DND-41 (cell line): ENCODE results near the gene EGFL7.
A peak's percentile ranks its signal among the peaks of the same experiment; 100 is the strongest.

Experiments
- ATAC-seq: fragments of 200-7000 bp; cut with Tn5 transposase; 3 replicates; pipeline ENCODE4 v1.9.1; 2021; ENCODE audit warnings: low read depth; ENCODE audit not compliant: insufficient read depth
- DNase-seq: peaks from one replicate; pipeline ENCODE4 v3.0.0-alpha.2; 2020
- H2AFZ ChIP-seq: 2 replicates; pipeline ENCODE4 v1.6.0; 2012; ENCODE audit warnings: low read depth, low read length
- H3K27ac ChIP-seq: 2 replicates; pipeline ENCODE4 v1.5.1; 2012; ENCODE audit warnings: low read length, inconsistent platforms
- H3K27me3 ChIP-seq: fragments of 200-600 bp; sonication (generic); 2 replicates; pipeline ENCODE4 v1.6.0; 2012; ENCODE audit warnings: low read length, mild to moderate bottlenecking, inconsistent platforms; ENCODE audit not compliant: insufficient read depth, poor library complexity
- H3K36me3 ChIP-seq: 2 replicates; pipeline ENCODE4 v1.5.1; 2012; ENCODE audit warnings: low read length, inconsistent platforms; ENCODE audit not compliant: insufficient read depth
- H3K4me1 ChIP-seq: 2 replicates; pipeline ENCODE4 v1.5.1; 2012; ENCODE audit warnings: mild to moderate bottlenecking, low read length; ENCODE audit not compliant: insufficient read depth
- H3K4me2 ChIP-seq: 2 replicates; pipeline ENCODE4 v1.6.0; 2012; ENCODE audit warnings: mild to moderate bottlenecking, moderate library complexity, low read length, inconsistent platforms; ENCODE audit not compliant: insufficient read depth
- H3K4me3 ChIP-seq, 2 experiments: fragments of 200-600 bp in 1 of 2; shearing (Covaris generic) in 1 of 2; 2 replicates each; pipeline ENCODE4 v1.5.1; 2012 to 2016; ENCODE audit warnings: inconsistent platforms in 2 of 2, low read length in 2 of 2, mild to moderate bottlenecking in 2 of 2, low read depth in 1 of 2, moderate library complexity in 1 of 2
- H3K79me2 ChIP-seq: 2 replicates; pipeline ENCODE4 v1.6.0; 2012; ENCODE audit warnings: low read length, inconsistent platforms; ENCODE audit not compliant: insufficient read depth
- H3K9ac ChIP-seq: 2 replicates; pipeline ENCODE4 v1.6.0; 2012; ENCODE audit warnings: low read depth, mild to moderate bottlenecking, inconsistent platforms, low read length, moderate library complexity
- H3K9me3 ChIP-seq: 2 replicates; pipeline ENCODE4 v1.5.1; 2012; ENCODE audit warnings: low read length, moderate library complexity, mild to moderate bottlenecking, inconsistent platforms; ENCODE audit not compliant: insufficient read depth, severe bottlenecking
- H4K20me1 ChIP-seq: 2 replicates; pipeline ENCODE4 v1.6.0; 2012; ENCODE audit warnings: low read length; ENCODE audit not compliant: insufficient read depth
- CTCF ChIP-seq: IDR thresholded peaks from 2 replicates; pipeline ENCODE4 v1.5.1; 2012; ENCODE audit warnings: borderline replicate concordance, low read length, moderate library complexity, mild to moderate bottlenecking; ENCODE audit not compliant: poor library complexity, severe bottlenecking; ENCODE audit errors: extremely low read depth
- EZH2 ChIP-seq: IDR thresholded peaks from 3 replicates; pipeline ENCODE4 v1.6.1; 2012; ENCODE audit warnings: borderline replicate concordance, low read depth, mild to moderate bottlenecking, moderate library complexity, low read length, inconsistent platforms; ENCODE audit not compliant: severe bottlenecking

EGFL7 gene

GRCh38 chr9:136619742-136620440, 42.8 kb upstream of the EGFL7 start:
- TF ChIP-seq EZH2 (no peak), CTCF (no peak)
- peak overlapping the region; percentile 62; the same call in 1 of the 2 replicates for H3K9ac ChIP-seq

GRCh38 chr9:136620441-136621018, 42.2 kb upstream of the EGFL7 start:
- Histone ChIP-seq H2AFZ (no peak overlapping the region), H3K4me1 (peaks cover 73% of the 10 kb centered on the region)

More at GRCh38 chr9:136619742-136620440, 42.8 kb upstream of the EGFL7 start:
- Histone ChIP-seq H4K20me1 (no peaks in the 10 kb centered on the region), H3K79me2 (peaks cover 4% of the 10 kb centered on the region), H3K4me3 (no peak overlapping the region), H3K27ac (peak overlapping the region; percentile 73), H3K36me3 (no peaks in the 10 kb centered on the region), H3K4me1 (peaks cover 70% of the 10 kb centered on the region), H3K27me3 (no peaks in the 10 kb centered on the region), H2AFZ (no peak overlapping the region), H3K4me2 (no peak overlapping the region), H3K9me3 (no peaks in the 10 kb centered on the region)
- no peak for ATAC-seq
- DNase-seq: no peak

GRCh38 chr9:136621019-136621733, 41.5 kb upstream of the EGFL7 start:
- DNase-seq (no peak), ATAC-seq (no peak)
- no peak overlapping the region for H3K4me2 ChIP-seq
- H3K36me3 ChIP-seq: no peaks in the 10 kb centered on the region
- no peak overlapping the region for H2AFZ ChIP-seq
- H3K9me3 ChIP-seq: no peaks in the 10 kb centered on the region
- H3K4me1 ChIP-seq: peaks cover 78% of the 10 kb centered on the region
- no peaks in the 10 kb centered on the region for H3K27me3 ChIP-seq
- H3K9ac ChIP-seq: peak overlapping the region; percentile 62; the same call in 1 of the 2 replicates
- H3K4me3 ChIP-seq: no peak overlapping the region
- TF ChIP-seq CTCF (no peak), EZH2 (no peak)
- no peaks in the 10 kb centered on the region for H4K20me1 ChIP-seq
- H3K79me2 ChIP-seq: peaks cover 4% of the 10 kb centered on the region
- peak overlapping the region; percentile 93 for H3K27ac ChIP-seq

More at GRCh38 chr9:136620441-136621018, 42.2 kb upstream of the EGFL7 start:
- H3K9me3 ChIP-seq: no peaks in the 10 kb centered on the region
- no peaks in the 10 kb centered on the region for H3K27me3 ChIP-seq
- H3K9ac ChIP-seq: peak overlapping the region; percentile 62; the same call in 1 of the 2 replicates
- H3K79me2 ChIP-seq: peaks cover 4% of the 10 kb centered on the region
- no peak for ATAC-seq
- H3K36me3 ChIP-seq: no peaks in the 10 kb centered on the region
- no peaks in the 10 kb centered on the region for H4K20me1 ChIP-seq
- H3K4me3 ChIP-seq: no peak overlapping the region
- DNase-seq: no peak
- peak overlapping the region; percentile 93; the same call in 1 of the 2 replicates for H3K27ac ChIP-seq
- no peak overlapping the region for H3K4me2 ChIP-seq
- TF ChIP-seq EZH2: no peak
- TF ChIP-seq CTCF: no peak
